Uterus (tissue), 2 donors: ENCODE measurements around the gene MMEL1.

Experiments
- CTCF ChIP-seq, 4 experiments: fragments of 200-600 bp in 2 of 4; fragments of 450-650 bp in 2 of 4; sonication (generic) in 2 of 4; IDR thresholded peaks; one replicate each; pipeline ENCODE4 v1.5.1; 2016 to 2019; ENCODE audit warnings: antibody characterized with exemption in 4 of 4, mild to moderate bottlenecking in 2 of 4, moderate library complexity in 1 of 4
- POLR2A ChIP-seq, 2 donors: fragments of 450-650 bp; IDR thresholded peaks; one replicate each; pipeline ENCODE4 v1.6.1; 2016; ENCODE audit warnings: antibody characterized with exemption in 2 of 2, mild to moderate bottlenecking in 1 of 2, moderate library complexity in 1 of 2

GRCh38 chr1:2541619-2542245 lies 91.1 kb downstream of the MMEL1 start:
- TF ChIP-seq CTCF (IDR thresholded peaks at IDR 0.05) (no peak), POLR2A (IDR thresholded peaks at IDR 0.05) (no peak)
